HepG2 (cell line): ENCODE data around the gene KLF15.

Experiments
- CTCF ChIP-seq: sonication (generic); formaldehyde crosslinking; IDR thresholded peaks from 2 replicates; pipeline ENCODE4 v1.5.0; 2020; ENCODE audit warnings: mild to moderate bottlenecking, missing genetic modification reagents, moderate library complexity
- NONO ChIP-seq, 2 experiments: fragments of 450-650 bp in 1 of 2; sonication (generic) in 1 of 2; formaldehyde crosslinking in 1 of 2; IDR thresholded peaks in 1 of 2; conservative IDR thresholded peaks in 1 of 2; 2 replicates each; pipeline versions ENCODE4 v1.6.1 to v1.8.0; 2017 to 2022; ENCODE audit warnings: mild to moderate bottlenecking in 1 of 2, missing genetic modification reagents in 1 of 2, moderate library complexity in 1 of 2
- POLR2A ChIP-seq, 2 experiments: IDR thresholded peaks; 2 replicates each; pipeline ENCODE4 v1.6.1; 2011; ENCODE audit warnings: low read depth in 2 of 2, low read length in 2 of 2, mild to moderate bottlenecking in 1 of 2, moderate library complexity in 1 of 2; ENCODE audit not compliant: insufficient read depth in 1 of 2
- RAD51 ChIP-seq: fragments of 450-650 bp; IDR thresholded peaks from 2 replicates; pipeline ENCODE4 v1.6.1; 2016; ENCODE audit warnings: borderline replicate concordance
- SP140L ChIP-seq: sonication (generic); formaldehyde crosslinking; IDR thresholded peaks from 2 replicates; pipeline ENCODE4 v1.4.0; 2020; ENCODE audit warnings: missing genetic modification reagents, borderline replicate concordance
- TAF1 ChIP-seq: sonication (generic); formaldehyde crosslinking; IDR thresholded peaks from 2 replicates; pipeline ENCODE4 v1.4.0; 2020; ENCODE audit warnings: missing genetic modification reagents
- TBL1XR1 ChIP-seq: fragments of 150-350 bp; IDR thresholded peaks from 2 replicates; pipeline ENCODE4 v1.6.1; 2014; ENCODE audit warnings: borderline replicate concordance, low read length; ENCODE audit not compliant: partially characterized antibody
- ZNF556 ChIP-seq: sonication (generic); formaldehyde crosslinking; IDR thresholded peaks from 2 replicates; pipeline ENCODE4 v1.4.0; 2020; ENCODE audit warnings: mild to moderate bottlenecking, missing genetic modification reagents, borderline replicate concordance
- ZNF670 ChIP-seq: sonication (generic); formaldehyde crosslinking; IDR thresholded peaks from 2 replicates; pipeline ENCODE4 v1.8.0; 2022; ENCODE audit warnings: mild to moderate bottlenecking, missing genetic modification reagents, borderline replicate concordance

DNA sequence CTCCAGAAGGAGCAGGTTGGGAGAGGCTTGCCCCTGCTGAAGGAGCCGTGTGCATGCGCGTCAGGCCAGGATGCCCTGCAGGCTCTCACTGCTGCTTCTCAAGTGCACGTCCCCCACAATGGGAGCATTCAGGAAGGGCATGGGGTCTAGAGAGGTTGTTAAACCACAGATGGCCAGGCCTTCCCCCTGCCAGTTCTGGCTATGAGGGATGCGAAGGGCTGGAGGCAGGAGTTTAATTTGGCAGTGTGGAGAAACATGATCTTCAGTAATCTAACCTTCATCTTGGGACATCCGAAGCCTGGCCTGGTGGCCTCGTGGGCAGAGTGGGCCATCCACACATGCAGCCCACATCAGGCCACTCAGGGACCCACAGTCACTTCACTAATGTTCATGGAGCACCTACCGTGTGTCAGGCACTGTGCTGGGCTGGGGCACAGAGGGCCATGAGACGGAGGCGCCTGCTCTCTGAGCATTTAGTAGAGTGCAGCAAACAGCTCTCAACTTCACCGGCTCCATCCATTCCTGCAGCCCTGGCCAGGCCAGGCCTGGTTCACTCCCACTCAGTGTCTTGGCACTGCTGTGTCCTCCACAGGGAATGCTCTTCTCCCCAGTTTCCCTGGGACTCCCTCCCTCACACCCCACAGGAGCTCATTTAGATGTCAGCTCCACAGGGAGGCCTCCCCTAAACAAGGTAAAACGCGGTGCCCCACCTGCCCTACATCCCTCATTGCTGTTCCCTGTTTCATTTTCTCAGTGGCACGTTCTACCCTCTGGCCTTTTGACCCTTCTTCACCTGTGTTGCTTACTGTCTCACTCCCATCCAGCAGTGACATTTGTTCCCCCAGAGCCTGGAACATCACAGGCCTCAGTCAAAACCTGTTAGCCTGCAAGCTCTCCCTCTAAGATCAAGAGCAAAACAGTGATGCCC is 41.5 kb upstream of the KLF15 start:
- no peak for TF ChIP-seq POLR2A (IDR thresholded peaks at IDR 0.05; ENCODE audit: insufficient read depth in 1 of 2, low read depth in 2 of 2, low read length in 2 of 2)
- no peak for TF ChIP-seq RAD51
- TF ChIP-seq ZNF670 (CRISPR knock-in tag): no peak
- no peak for TF ChIP-seq TBL1XR1
- no peak for TF ChIP-seq NONO (IDR thresholded peaks at IDR 0.05)
- no peak for TF ChIP-seq NONO (CRISPR knock-in tag; conservative IDR thresholded peaks at IDR 0.05)
- no peak for TF ChIP-seq ZNF556 (CRISPR knock-in tag)
- no peak for TF ChIP-seq TAF1 (CRISPR knock-in tag)
- TF ChIP-seq SP140L: no peak
- TF ChIP-seq CTCF (CRISPR knock-in tag): no peak
